ENCODE measurements around the gene BROX. TPM values are rescaled to one million over a fixed set of nuclear protein-coding genes. Genes with fewer than 3 reads are reported as not detected.

BROX gene
- polyA plus RNA-seq, 1 of the 3 experiments (the other 2 are of a cell fraction), result 3.8 TPM

- peak; percentile 89 for DNase-seq
- Histone ChIP-seq H3F3A (replicated peaks; ENCODE audit: insufficient read depth) (peaks cover 10% of the 10 kb centered on the region), H3K79me2 (ENCODE audit: insufficient read depth) (peaks cover 66% of the 10 kb centered on the region), H3K9ac (peak overlapping the region; percentile 83), H3K36me3 (replicated peaks in 1 of 2; ENCODE audit: control insufficient read depth in 1 of 2, insufficient read depth in 2 of 2, low read length in 1 of 2) (peaks cover 24 to 34% of the 10 kb centered on the region in 2 experiments), H3K4me3 (ENCODE audit: low read depth in 2 of 2, low read length in 1 of 2) (peak overlapping the region; percentile 72 to 91), H3K27ac (ENCODE audit: low read depth in 2 of 2, low read length in 1 of 2) (peak overlapping the region; percentile 93 to 99), H4K20me1 (ENCODE audit: insufficient read depth) (no peaks in the 10 kb centered on the region), H3K27me3 (ENCODE audit: insufficient read depth) (no peaks in the 10 kb centered on the region), H3K9me2 (no peaks in the 10 kb centered on the region), H3K9me3 (no peaks in the 10 kb centered on the region), H3K4me1 (ENCODE audit: control insufficient read depth in 1 of 2, insufficient read depth in 2 of 2, low read depth in 1 of 2, low read length in 1 of 2) (peaks cover 0 to 11% of the 10 kb centered on the region in 2 experiments; a peak in 3 of 4 replicates), H3K4me2 (peak overlapping the region; percentile 83), H2AFZ (ENCODE audit: low read depth) (peak overlapping the region; percentile 86)
- ChIA-PET POLR2A (interaction anchor here (0.9 to 1.6 kb wide), 5 partner anchors 19 to 971 kb away, joined by 3 to 12 read pairs (median 4); partner anchors contain the start of genes DUSP10 and TAF1A), CTCF (interaction anchor here (0.9 to 2.0 kb wide), 4 partner anchors 19 to 410 kb away, joined by 3 to 4 read pairs (median 3); no protein-coding TSS in a partner anchor)
- WGBS (ENCODE audit: low lambda C conversion rate), result 2% methylated on average over 39 of the region's 39 CpGs
- TF ChIP-seq GABPA (IDR thresholded peaks at IDR 0.05; ENCODE audit: low read depth) (peak; percentile 82), RAD21 (IDR thresholded peaks at IDR 0.05; ENCODE audit: low read length) (0 out of 2 replicates have a peak, but pooled peaks have one; percentile 4), YY1 (IDR thresholded peaks at IDR 0.05; ENCODE audit: low read depth) (no peak), EP300 (IDR thresholded peaks at IDR 0.05; ENCODE audit: borderline replicate concordance in 1 of 2, low read depth in 1 of 2, low read length in 1 of 2) (no peak), SMC3 (IDR thresholded peaks at IDR 0.05; ENCODE audit: low read depth, low read length) (no peak), SIN3A (IDR thresholded peaks at IDR 0.05; ENCODE audit: borderline replicate concordance, low read depth, low read length) (peak; percentile 82; the same call in 1 of the 2 replicates), TCF12 (IDR thresholded peaks at IDR 0.05) (no peak), NFIC (IDR thresholded peaks at IDR 0.05; ENCODE audit: borderline replicate concordance) (no peak), USF2 (IDR thresholded peaks at IDR 0.05; ENCODE audit: borderline replicate concordance, low read depth, low read length) (no peak), MAX (IDR thresholded peaks at IDR 0.05; ENCODE audit: low read depth) (peak; percentile 76), RCOR1 (IDR thresholded peaks at IDR 0.05; ENCODE audit: low read length) (no peak), JUND (IDR thresholded peaks at IDR 0.05) (no peak), ZBTB33 (IDR thresholded peaks at IDR 0.05; ENCODE audit: borderline replicate concordance, low read depth) (no peak), FOXM1 (IDR thresholded peaks at IDR 0.05; ENCODE audit: low read depth) (no peak), MXI1 (IDR thresholded peaks at IDR 0.05; ENCODE audit: low read depth, low read length) (0 out of 2 replicates have a peak, but pooled peaks have one; percentile 36), POLR2AphosphoS5 (IDR thresholded peaks at IDR 0.05; ENCODE audit: low read depth, low read length) (peak; percentile 90), RFX5 (IDR thresholded peaks at IDR 0.05; ENCODE audit: low read length) (no peak), CHD2 (IDR thresholded peaks at IDR 0.05; ENCODE audit: low read length, partially characterized antibody) (peak; percentile 74), RXRA (IDR thresholded peaks at IDR 0.05; ENCODE audit: borderline replicate concordance, low read depth) (no peak), FOSL2 (IDR thresholded peaks at IDR 0.05; ENCODE audit: borderline replicate concordance, low read depth) (no peak), IRF3 (IDR thresholded peaks at IDR 0.05; ENCODE audit: low read depth, low read length) (no peak; the same call in 1 of the 2 replicates), ELF1 (IDR thresholded peaks at IDR 0.05) (peak; percentile 89), USF1 (IDR thresholded peaks at IDR 0.05; ENCODE audit: borderline replicate concordance, low read depth) (no peak; the same call in 1 of the 2 replicates), TAF1 (IDR thresholded peaks at IDR 0.05; ENCODE audit: borderline replicate concordance, low read depth, low read length) (peak; percentile 75; the same call in 1 of the 2 replicates), MEF2A (IDR thresholded peaks at IDR 0.05; ENCODE audit: borderline replicate concordance, low read depth) (no peak), FOXJ3 (CRISPR knock-in tag; IDR thresholded peaks at IDR 0.05) (peak; percentile 79), NRF1 (IDR thresholded peaks at IDR 0.05; ENCODE audit: low read depth, low read length) (peak; percentile 88)
Observed at GRCh38 chr1:222713091-222713961, 962 bp downstream of the BROX start.

All from SK-N-SH (cell line).